Measurements from ENCODE around the gene ITGA3. TPM values are rescaled to one million over a fixed set of nuclear protein-coding genes. Genes with fewer than 3 reads are reported as not detected.
A peak's percentile ranks its signal among the peaks of the same experiment; 100 is the strongest.

ITGA3 gene
- total RNA-seq, 4 donors from 2014 or later = 145 to 246 (median 172) TPM

GRCh38 chr17:50097455-50097854 is 41.5 kb downstream of the ITGA3 start:
- peaks cover 36 to 52% of the 10 kb centered on the region in 2 donors for H3K4me1 ChIP-seq
- whole genome bisulfite sequencing, 2 donors = 91 to 100% methylated on average over 1 to 7 of the region's 7 CpGs
- intact Hi-C loops (cut with DNase I) = loop anchor here (5.0 kb wide), 1 partner anchor 65 kb away; no protein-coding TSS in a partner anchor

GRCh38 chr17:50097926-50098325 is 42.0 kb downstream of the ITGA3 start:
- Histone ChIP-seq H3K27ac (no peak overlapping the region), H3K36me3 (peaks cover 3 to 15% of the 10 kb centered on the region in 2 donors), H3K4me3 (replicated peaks in 1 of 3) (no peak overlapping the region), H3K4me1 (peaks cover 41 to 57% of the 10 kb centered on the region in 2 donors), H3K27me3 (no peaks in the 10 kb centered on the region), H3K9me3 (no peaks in the 10 kb centered on the region)
- intact Hi-C loops (cut with DNase I) = loop anchor here (5.0 kb wide), 1 partner anchor 64 kb away; no protein-coding TSS in a partner anchor
- TF ChIP-seq POLR2A (IDR thresholded peaks at IDR 0.05) = no peak
- no peak for TF ChIP-seq CTCF (IDR thresholded peaks at IDR 0.05)
- 77 to 87% methylated on average over 4 of the region's 4 CpGs for WGBS, 2 donors
- no peak for DNase-seq

More at GRCh38 chr17:50097455-50097854, 41.5 kb downstream of the ITGA3 start:
- no peaks in the 10 kb centered on the region for H3K9me3 ChIP-seq
- no peak overlapping the region for H3K27ac ChIP-seq
- H3K27me3 ChIP-seq = no peaks in the 10 kb centered on the region
- peaks cover 3 to 15% of the 10 kb centered on the region in 2 donors for H3K36me3 ChIP-seq
- DNase-seq = no peak
- TF ChIP-seq CTCF (IDR thresholded peaks at IDR 0.05) = no peak
- no peak overlapping the region for H3K4me3 ChIP-seq (replicated peaks in 1 of 3)

- Histone ChIP-seq H3K9me3 (no peaks in the 10 kb centered on the region), H3K27ac (no peak overlapping the region), H3K36me3 (peaks cover 3 to 15% of the 10 kb centered on the region in 2 donors), H3K4me3 (replicated peaks in 1 of 3) (no peak overlapping the region), H3K4me1 (peaks cover 43 to 56% of the 10 kb centered on the region in 2 donors), H3K27me3 (no peaks in the 10 kb centered on the region)
- DNase-seq = no peak
- no peak for TF ChIP-seq CTCF (IDR thresholded peaks at IDR 0.05)
- TF ChIP-seq POLR2A (IDR thresholded peaks at IDR 0.05) = no peak
- intact Hi-C loops (cut with DNase I) = loop anchor here (5.0 kb wide), 1 partner anchor 64 kb away; no protein-coding TSS in a partner anchor
- WGBS, 2 donors = 87 to 89% methylated on average over 4 of the region's 4 CpGs
Measured at GRCh38 chr17:50098583-50098982, 42.7 kb downstream of the ITGA3 start.

GRCh38 chr17:50099003-50099402 is 43.1 kb downstream of the ITGA3 start:
- TF ChIP-seq POLR2A (IDR thresholded peaks at IDR 0.05) = no peak
- TF ChIP-seq CTCF (IDR thresholded peaks at IDR 0.05) = no peak
- Histone ChIP-seq H3K36me3 (peaks cover 3 to 15% of the 10 kb centered on the region in 2 donors), H3K27ac (no peak overlapping the region), H3K9me3 (no peaks in the 10 kb centered on the region), H3K4me1 (peaks cover 40 to 52% of the 10 kb centered on the region in 2 donors), H3K4me3 (replicated peaks in 1 of 3) (no peak overlapping the region), H3K27me3 (no peaks in the 10 kb centered on the region)
- intact Hi-C loops (cut with DNase I) = loop anchor here (5.0 kb wide), 1 partner anchor 63 kb away; no protein-coding TSS in a partner anchor
- DNase-seq = no peak
- WGBS, 2 donors = 70 to 82% methylated on average over 2 to 5 of the region's 5 CpGs

GRCh38 chr17:50100480-50100883 is 44.6 kb downstream of the ITGA3 start:
- peaks cover 5 to 20% of the 10 kb centered on the region in 2 donors for H3K36me3 ChIP-seq
- intact Hi-C loops (cut with DNase I) = no loop called here
- peak overlapping the region; percentile 22 to 86 (median 84) for H3K27ac ChIP-seq
- no peak overlapping the region for H3K4me3 ChIP-seq (replicated peaks in 1 of 3)
- no peak for TF ChIP-seq CTCF (IDR thresholded peaks at IDR 0.05)
- TF ChIP-seq POLR2A (IDR thresholded peaks at IDR 0.05) = no peak
- H3K9me3 ChIP-seq = no peaks in the 10 kb centered on the region
- H3K27me3 ChIP-seq = no peaks in the 10 kb centered on the region
- WGBS, 2 donors = 76 to 83% methylated on average over 5 of the region's 5 CpGs
- no peak for DNase-seq
- H3K4me1 ChIP-seq = peaks cover 38 to 43% of the 10 kb centered on the region in 2 donors

Measured in thyroid gland (tissue), 4 donors.